Thyroid gland (tissue), 4 donors: Measurements from ENCODE around the gene CRAMP1. TPM values are rescaled to one million over a fixed set of nuclear protein-coding genes. Genes with fewer than 3 reads are reported as not detected.

Experiments
- DNase-seq, 2 donors: peaks; one replicate each; pipeline ENCODE4 v3.0.0-alpha.2; 2019
- H3K27ac ChIP-seq, 3 donors: fragments of 200-600 bp; sonication (generic); 1 replicate in 2 of 3; 2 replicates in 1 of 3; pipeline ENCODE4 v1.5.1; 2016 to 2019; ENCODE audit warnings: mild to moderate bottlenecking in 1 of 3, moderate library complexity in 1 of 3
- H3K27me3 ChIP-seq: fragments of 200-600 bp; sonication (generic); one replicate; pipeline ENCODE4 v1.5.1; 2019
- H3K36me3 ChIP-seq, 2 donors: fragments of 200-600 bp; sonication (generic); one replicate each; pipeline ENCODE4 v1.5.1; 2016 to 2019
- H3K4me1 ChIP-seq, 2 donors: fragments of 200-600 bp; sonication (generic); one replicate each; pipeline ENCODE4 v1.5.1; 2017 to 2019
- H3K4me3 ChIP-seq, 3 donors: fragments of 200-600 bp; sonication (generic); replicated peaks in 1 of 3; 1 replicate in 2 of 3; 2 replicates in 1 of 3; pipeline ENCODE4 v1.5.1; 2016; ENCODE audit warnings: mild to moderate bottlenecking in 1 of 3
- H3K9me3 ChIP-seq: fragments of 200-600 bp; sonication (generic); one replicate; pipeline ENCODE4 v1.5.1; 2017
- CTCF ChIP-seq, 6 experiments: fragments of 200-600 bp in 3 of 6; fragments of 450-650 bp in 3 of 6; sonication (generic) in 3 of 6; IDR thresholded peaks; one replicate each; pipeline ENCODE4 v1.5.1; 2016 to 2019; ENCODE audit warnings: antibody characterized with exemption in 6 of 6, mild to moderate bottlenecking in 2 of 6, inconsistent platforms in 1 of 6, moderate library complexity in 1 of 6
- POLR2A ChIP-seq, 2 donors: fragments of 450-650 bp; IDR thresholded peaks; one replicate each; pipeline ENCODE4 v1.6.1; 2017; ENCODE audit warnings: antibody characterized with exemption in 2 of 2, mild to moderate bottlenecking in 2 of 2, moderate library complexity in 1 of 2
- WGBS, 2 donors: methylation state at CpG; one replicate each; pipeline ENCODE4 v1.1.5; 2017; 5-methylcytosine and 5-hydroxymethylcytosine counted together
- intact Hi-C: fragments of 100-400 bp; cut with DNase I; formaldehyde crosslinking; loops from one replicate; pipeline ENCODE4 v1.15.1; 2023
- total RNA-seq, 4 donors: library from RNA; depleted of rRNA; stranded (reverse); fragments of >200 nt; gene quantifications; one replicate each; pipeline ENCODE4 v1.2.3, GENCODE V29; 2016

Gene CRAMP1
- total RNA-seq, 4 donors from 2014 or later = 11.0 to 20.8 (median 15.6) TPM

DNA sequence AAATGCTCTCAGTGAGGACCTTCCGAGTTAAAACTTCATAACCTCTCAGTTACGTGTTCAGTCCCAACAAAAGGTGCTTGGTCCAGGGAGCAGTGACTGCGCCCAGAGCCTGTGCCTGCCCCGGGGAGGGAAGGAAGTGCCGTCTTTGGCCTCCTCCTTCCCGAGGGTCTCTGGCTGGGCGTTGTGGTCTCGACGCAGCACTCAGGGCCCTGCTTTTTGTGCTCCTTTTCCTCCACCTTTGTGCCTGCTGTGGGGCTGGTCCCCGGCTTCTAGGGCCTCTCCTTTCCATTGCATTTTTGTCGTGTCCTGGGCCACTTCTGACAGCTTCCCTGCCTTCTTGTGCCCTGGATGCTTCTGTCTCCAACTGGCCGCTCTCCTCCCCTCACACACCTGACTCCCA, 29.1 kb downstream of the CRAMP1 start:
- peaks cover 53 to 63% of the 10 kb centered on the region in 2 donors for H3K36me3 ChIP-seq
- H3K4me3 ChIP-seq = no peak overlapping the region
- TF ChIP-seq CTCF (IDR thresholded peaks at IDR 0.05) (no peak), POLR2A (IDR thresholded peaks at IDR 0.05) (no peak)
- 88 to 98% methylated on average over 12 of the region's 12 CpGs for WGBS, 2 donors
- H3K4me1 ChIP-seq = no peaks in the 10 kb centered on the region
- DNase-seq = no peak
- no peaks in the 10 kb centered on the region for H3K9me3 ChIP-seq
- H3K27ac ChIP-seq = no peak overlapping the region
- H3K27me3 ChIP-seq = no peaks in the 10 kb centered on the region
- intact Hi-C loops = no loop called here

GRCh38 chr16:1642148-1642547, 30.0 kb downstream of the CRAMP1 start:
- H3K4me3 ChIP-seq = no peak overlapping the region
- no peaks in the 10 kb centered on the region for H3K4me1 ChIP-seq
- H3K36me3 ChIP-seq = peaks cover 53 to 63% of the 10 kb centered on the region in 2 donors
- intact Hi-C loops = no loop called here
- DNase-seq = no peak
- H3K27ac ChIP-seq = no peak overlapping the region
- no peak for TF ChIP-seq CTCF (IDR thresholded peaks at IDR 0.05)
- no peak for TF ChIP-seq POLR2A (IDR thresholded peaks at IDR 0.05)
- no peaks in the 10 kb centered on the region for H3K9me3 ChIP-seq
- no peaks in the 10 kb centered on the region for H3K27me3 ChIP-seq
- 91% methylated on average over 5 of the region's 5 CpGs for WGBS, 2 donors

DNA sequence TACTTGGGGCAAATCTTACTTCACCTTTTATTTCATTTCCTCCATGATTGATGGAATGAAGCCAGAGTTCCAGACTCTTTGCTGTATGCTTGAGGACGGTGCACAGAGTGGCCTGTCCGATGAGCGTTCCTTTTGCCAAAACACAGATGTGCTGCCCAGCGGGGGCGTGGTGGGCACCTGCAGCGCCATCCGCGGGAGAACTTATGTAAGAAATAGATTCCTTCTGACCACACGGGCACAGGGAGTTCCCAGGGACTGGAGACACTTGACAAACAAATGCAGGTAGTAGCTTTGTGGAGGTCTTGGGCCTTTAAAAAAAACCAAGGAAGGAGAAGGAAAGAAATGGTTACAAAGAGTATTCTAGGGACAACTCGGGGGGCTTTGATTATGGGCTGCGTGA, 30.6 kb downstream of the CRAMP1 start:
- H3K36me3 ChIP-seq = peaks cover 50 to 58% of the 10 kb centered on the region in 2 donors
- no peak overlapping the region for H3K4me3 ChIP-seq
- no peaks in the 10 kb centered on the region for H3K27me3 ChIP-seq
- H3K9me3 ChIP-seq = no peaks in the 10 kb centered on the region
- no peak for DNase-seq
- TF ChIP-seq CTCF (IDR thresholded peaks at IDR 0.05) (no peak), POLR2A (IDR thresholded peaks at IDR 0.05) (no peak)
- no peak overlapping the region for H3K27ac ChIP-seq
- no peaks in the 10 kb centered on the region for H3K4me1 ChIP-seq
- WGBS, 2 donors = 92 to 97% methylated on average over 11 of the region's 11 CpGs
- intact Hi-C loops = no loop called here

- intact Hi-C loops = no loop called here
- Histone ChIP-seq H3K27ac (no peak overlapping the region), H3K27me3 (no peaks in the 10 kb centered on the region), H3K4me1 (no peaks in the 10 kb centered on the region), H3K4me3 (no peak overlapping the region), H3K9me3 (no peaks in the 10 kb centered on the region), H3K36me3 (peaks cover 42 to 50% of the 10 kb centered on the region in 2 donors)
- TF ChIP-seq CTCF (IDR thresholded peaks at IDR 0.05) (no peak), POLR2A (IDR thresholded peaks at IDR 0.05) (no peak)
- WGBS, 2 donors = 92 to 94% methylated on average over 10 to 12 of the region's 12 CpGs
- no peak for DNase-seq
Measured at GRCh38 chr16:1643521-1643920, 31.4 kb downstream of the CRAMP1 start.

DNA sequence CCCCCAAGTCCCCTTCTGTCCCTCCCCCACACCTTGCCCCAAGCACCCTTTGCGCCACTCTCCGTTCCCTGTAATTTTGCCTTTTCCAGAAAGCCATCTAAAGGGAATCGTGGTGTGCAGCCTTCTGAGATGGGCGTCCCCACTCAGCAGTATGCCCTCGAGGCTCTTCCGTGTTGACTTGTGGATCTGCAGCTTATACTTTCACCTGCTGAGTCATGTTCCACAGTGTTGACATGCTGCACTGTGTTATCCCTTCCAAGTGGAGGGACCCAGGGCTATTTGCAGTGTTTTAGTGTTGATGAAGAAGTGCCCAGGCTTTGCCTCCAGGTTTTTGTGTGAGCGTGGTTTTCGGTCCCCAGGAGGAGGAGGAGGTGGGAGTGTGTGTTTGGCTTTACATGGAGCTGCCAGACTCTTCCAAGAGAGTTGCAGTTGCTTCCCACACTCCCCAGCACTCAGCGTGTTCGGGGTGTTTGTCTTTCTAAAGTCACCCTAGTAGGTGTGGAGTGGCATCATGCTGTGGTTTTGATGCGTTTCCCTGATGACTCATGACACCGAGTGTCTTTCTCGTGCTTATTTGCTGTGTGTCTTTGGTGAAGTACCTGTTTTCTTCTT, 33.9 kb downstream of the CRAMP1 start:
- H3K36me3 ChIP-seq = peaks cover 21 to 32% of the 10 kb centered on the region in 2 donors
- no peaks in the 10 kb centered on the region for H3K4me1 ChIP-seq
- no peaks in the 10 kb centered on the region for H3K9me3 ChIP-seq
- intact Hi-C loops = no loop called here
- WGBS, 2 donors = 86% methylated on average over 13 of the region's 13 CpGs
- H3K4me3 ChIP-seq = no peak overlapping the region
- no peak for TF ChIP-seq POLR2A (IDR thresholded peaks at IDR 0.05)
- no peak for TF ChIP-seq CTCF (IDR thresholded peaks at IDR 0.05)
- no peak for DNase-seq
- no peak overlapping the region for H3K27ac ChIP-seq
- no peaks in the 10 kb centered on the region for H3K27me3 ChIP-seq
